Body of pancreas (tissue), 4 donors: ENCODE measurements around the gene ONECUT1.

Source experiments
- POLR2A ChIP-seq, 3 donors: fragments of 450-650 bp; IDR thresholded peaks; one replicate each; pipeline ENCODE4 v1.6.1; 2016; ENCODE audit warnings: antibody characterized with exemption in 3 of 3, mild to moderate bottlenecking in 2 of 3
- TF ChIP-seq, protein P1 (sequence below), 7 experiments: fragments of 450-650 bp in 4 of 7; fragments of 200-600 bp in 3 of 7; sonication (generic) in 3 of 7; IDR thresholded peaks; one replicate each; pipeline ENCODE4 v1.5.1; 2016 to 2019; ENCODE audit warnings: antibody characterized with exemption in 7 of 7

DNA sequence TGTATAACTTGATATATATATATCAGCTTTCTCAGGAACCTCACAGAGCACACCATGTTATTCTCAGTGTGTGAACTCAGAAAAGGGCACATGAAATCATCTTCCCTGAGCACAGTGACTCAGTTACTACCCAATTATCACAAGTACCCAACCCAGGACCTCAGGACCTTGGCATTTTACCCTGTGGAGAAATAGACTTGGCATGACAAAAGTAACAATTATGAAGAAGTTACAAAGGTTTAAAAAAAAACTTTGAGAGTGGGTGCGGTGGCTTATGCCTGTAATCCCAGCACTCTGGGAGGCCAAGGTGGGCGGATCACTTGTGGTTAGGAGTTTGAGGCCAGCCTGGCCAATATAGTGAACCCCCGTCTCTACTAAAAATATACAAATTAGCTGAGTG lies 52.4 kb downstream of the ONECUT1 start:
- TF ChIP-seq, protein P1, sequence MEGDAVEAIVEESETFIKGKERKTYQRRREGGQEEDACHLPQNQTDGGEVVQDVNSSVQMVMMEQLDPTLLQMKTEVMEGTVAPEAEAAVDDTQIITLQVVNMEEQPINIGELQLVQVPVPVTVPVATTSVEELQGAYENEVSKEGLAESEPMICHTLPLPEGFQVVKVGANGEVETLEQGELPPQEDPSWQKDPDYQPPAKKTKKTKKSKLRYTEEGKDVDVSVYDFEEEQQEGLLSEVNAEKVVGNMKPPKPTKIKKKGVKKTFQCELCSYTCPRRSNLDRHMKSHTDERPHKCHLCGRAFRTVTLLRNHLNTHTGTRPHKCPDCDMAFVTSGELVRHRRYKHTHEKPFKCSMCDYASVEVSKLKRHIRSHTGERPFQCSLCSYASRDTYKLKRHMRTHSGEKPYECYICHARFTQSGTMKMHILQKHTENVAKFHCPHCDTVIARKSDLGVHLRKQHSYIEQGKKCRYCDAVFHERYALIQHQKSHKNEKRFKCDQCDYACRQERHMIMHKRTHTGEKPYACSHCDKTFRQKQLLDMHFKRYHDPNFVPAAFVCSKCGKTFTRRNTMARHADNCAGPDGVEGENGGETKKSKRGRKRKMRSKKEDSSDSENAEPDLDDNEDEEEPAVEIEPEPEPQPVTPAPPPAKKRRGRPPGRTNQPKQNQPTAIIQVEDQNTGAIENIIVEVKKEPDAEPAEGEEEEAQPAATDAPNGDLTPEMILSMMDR (IDR thresholded peaks at IDR 0.05): no peak
- no peak for TF ChIP-seq POLR2A (IDR thresholded peaks at IDR 0.05)
